Type B pancreatic cell (in vitro differentiated cells): ENCODE measurements around the gene SLC46A1. TPM values are rescaled to one million over a fixed set of nuclear protein-coding genes. Genes with fewer than 3 reads are reported as not detected.

Experiments used
- DNase-seq: peaks from one replicate; pipeline ENCODE4 v3.0.0; 2021; ENCODE audit warnings: mixed read lengths; ENCODE audit not compliant: unreplicated experiment; ENCODE audit errors: extremely low spot score
- H3K27ac Mint-ChIP-seq: 2 replicates; pipeline ENCODE4 v1.8.0; 2021; ENCODE audit warnings: mild to moderate bottlenecking, mixed read lengths
- H3K27me3 Mint-ChIP-seq: 2 replicates; pipeline ENCODE4 v1.8.0; 2021; ENCODE audit warnings: mixed read lengths
- H3K36me3 Mint-ChIP-seq: 2 replicates; pipeline ENCODE4 v1.8.0; 2021; ENCODE audit warnings: mixed read lengths
- H3K4me1 Mint-ChIP-seq: one replicate; pipeline ENCODE4 v1.8.0; 2021; ENCODE audit warnings: mixed read lengths; ENCODE audit not compliant: unreplicated experiment
- H3K4me3 Mint-ChIP-seq: 2 replicates; pipeline ENCODE4 v1.8.0; 2021; ENCODE audit warnings: mild to moderate bottlenecking, mixed read lengths
- H3K9me3 Mint-ChIP-seq: 2 replicates; pipeline ENCODE4 v1.8.0; 2021; ENCODE audit warnings: mixed read lengths
- total RNA-seq: library from RNA; stranded (reverse); gene quantifications from 2 replicates; pipeline ENCODE4 v1.2.1, GENCODE V29; 2021; ENCODE audit warnings: low replicate concordance
- TF ChIP-seq, protein P1 (sequence below): fragments of 200-600 bp; sonication (generic); conservative IDR thresholded peaks from 2 replicates; pipeline ENCODE4 v1.5.0; 2021; ENCODE audit warnings: antibody characterized with exemption, mild to moderate bottlenecking

SLC46A1 gene
- total RNA-seq, 1 donor from 2014 or later: 21.9 TPM

DNA sequence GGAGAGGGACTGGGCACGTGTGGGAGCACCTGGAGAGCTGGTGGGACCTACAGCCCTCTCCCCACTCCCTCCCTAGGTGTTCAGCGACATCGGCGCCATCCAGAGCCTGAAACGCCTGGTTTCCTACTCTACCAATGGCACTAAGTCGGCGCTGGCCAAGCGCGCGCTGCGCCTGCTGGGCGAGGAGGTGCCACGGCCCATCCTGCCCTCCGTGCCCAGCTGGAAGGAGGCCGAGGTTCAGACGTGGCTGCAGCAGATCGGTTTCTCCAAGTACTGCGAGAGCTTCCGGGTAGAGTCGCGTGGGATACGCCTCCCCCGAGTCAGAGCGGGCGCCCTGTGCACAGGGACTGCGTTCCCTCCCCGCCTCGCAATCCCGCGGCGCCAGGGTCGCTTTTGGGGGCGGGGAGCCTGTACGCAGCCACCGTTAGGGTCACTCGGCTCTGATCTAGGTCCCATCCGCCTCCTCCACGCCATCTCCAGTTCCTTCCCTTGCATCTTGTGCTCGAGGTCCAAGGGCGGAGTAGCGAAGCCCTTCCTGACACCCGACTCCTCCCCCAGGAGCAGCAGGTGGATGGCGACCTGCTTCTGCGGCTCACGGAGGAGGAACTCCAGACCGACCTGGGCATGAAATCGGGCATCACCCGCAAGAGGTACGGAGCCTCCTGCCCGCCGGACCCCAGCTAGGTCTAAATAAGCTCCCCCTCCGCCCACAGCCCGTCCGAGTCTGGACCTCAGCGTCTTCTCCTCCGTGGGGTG lies 21.6 kb downstream of the SLC46A1 start:
- Mint-ChIP-seq H3K27ac (no peak overlapping the region), H3K27me3 (peaks cover 56% of the 10 kb centered on the region), H3K9me3 (no peaks in the 10 kb centered on the region), H3K4me1 (peaks cover 6% of the 10 kb centered on the region), H3K36me3 (peaks cover 25% of the 10 kb centered on the region), H3K4me3 (peak overlapping the region; percentile 85)
- TF ChIP-seq, protein P1, sequence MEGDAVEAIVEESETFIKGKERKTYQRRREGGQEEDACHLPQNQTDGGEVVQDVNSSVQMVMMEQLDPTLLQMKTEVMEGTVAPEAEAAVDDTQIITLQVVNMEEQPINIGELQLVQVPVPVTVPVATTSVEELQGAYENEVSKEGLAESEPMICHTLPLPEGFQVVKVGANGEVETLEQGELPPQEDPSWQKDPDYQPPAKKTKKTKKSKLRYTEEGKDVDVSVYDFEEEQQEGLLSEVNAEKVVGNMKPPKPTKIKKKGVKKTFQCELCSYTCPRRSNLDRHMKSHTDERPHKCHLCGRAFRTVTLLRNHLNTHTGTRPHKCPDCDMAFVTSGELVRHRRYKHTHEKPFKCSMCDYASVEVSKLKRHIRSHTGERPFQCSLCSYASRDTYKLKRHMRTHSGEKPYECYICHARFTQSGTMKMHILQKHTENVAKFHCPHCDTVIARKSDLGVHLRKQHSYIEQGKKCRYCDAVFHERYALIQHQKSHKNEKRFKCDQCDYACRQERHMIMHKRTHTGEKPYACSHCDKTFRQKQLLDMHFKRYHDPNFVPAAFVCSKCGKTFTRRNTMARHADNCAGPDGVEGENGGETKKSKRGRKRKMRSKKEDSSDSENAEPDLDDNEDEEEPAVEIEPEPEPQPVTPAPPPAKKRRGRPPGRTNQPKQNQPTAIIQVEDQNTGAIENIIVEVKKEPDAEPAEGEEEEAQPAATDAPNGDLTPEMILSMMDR: no peak
- DNase-seq: no peak

DNA sequence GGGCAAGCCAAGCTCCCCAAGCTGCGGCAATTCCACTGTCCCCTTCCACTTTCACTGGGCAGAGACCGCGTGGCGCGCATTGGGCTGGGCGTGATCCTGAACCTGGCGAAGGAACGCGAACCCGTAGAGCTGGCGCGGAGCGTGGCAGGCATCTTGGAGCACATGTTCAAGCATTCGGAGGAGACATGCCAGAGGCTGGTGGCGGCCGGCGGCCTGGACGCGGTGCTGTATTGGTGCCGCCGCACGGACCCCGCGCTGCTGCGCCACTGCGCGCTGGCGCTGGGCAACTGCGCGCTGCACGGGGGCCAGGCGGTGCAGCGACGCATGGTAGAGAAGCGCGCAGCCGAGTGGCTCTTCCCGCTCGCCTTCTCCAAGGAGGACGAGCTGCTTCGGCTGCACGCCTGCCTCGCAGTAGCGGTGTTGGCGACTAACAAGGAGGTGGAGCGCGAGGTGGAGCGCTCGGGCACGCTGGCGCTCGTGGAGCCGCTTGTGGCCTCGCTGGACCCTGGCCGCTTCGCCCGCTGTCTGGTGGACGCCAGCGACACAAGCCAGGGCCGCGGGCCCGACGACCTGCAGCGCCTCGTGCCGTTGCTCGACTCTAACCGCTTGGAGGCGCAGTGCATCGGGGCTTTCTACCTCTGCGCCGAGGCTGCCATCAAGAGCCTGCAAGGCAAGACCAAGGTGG lies 24.7 kb downstream of the SLC46A1 start:
- Mint-ChIP-seq H3K27ac (peak overlapping the region; percentile 50), H3K36me3 (peaks cover 20% of the 10 kb centered on the region), H3K27me3 (peaks cover 60% of the 10 kb centered on the region), H3K9me3 (no peaks in the 10 kb centered on the region), H3K4me3 (peak overlapping the region; percentile 59), H3K4me1 (peaks cover 6% of the 10 kb centered on the region)
- TF ChIP-seq, protein P1: peak; percentile 60
- DNase-seq: no peak

GRCh38 chr17:28379814-28380801 lies 25.9 kb downstream of the SLC46A1 start:
- Mint-ChIP-seq H3K27ac (peak overlapping the region; percentile 43), H3K27me3 (peaks cover 57% of the 10 kb centered on the region), H3K36me3 (peaks cover 20% of the 10 kb centered on the region), H3K9me3 (no peaks in the 10 kb centered on the region), H3K4me3 (peak overlapping the region; percentile 13), H3K4me1 (peaks cover 6% of the 10 kb centered on the region)
- DNase-seq: no peak
- TF ChIP-seq, protein P1: no peak

GRCh38 chr17:28372945-28373274 lies 33.1 kb downstream of the SLC46A1 start:
- peaks cover 14% of the 10 kb centered on the region for H3K27me3 Mint-ChIP-seq
- TF ChIP-seq, protein P1: no peak
- H3K36me3 Mint-ChIP-seq: peaks cover 4% of the 10 kb centered on the region

DNA sequence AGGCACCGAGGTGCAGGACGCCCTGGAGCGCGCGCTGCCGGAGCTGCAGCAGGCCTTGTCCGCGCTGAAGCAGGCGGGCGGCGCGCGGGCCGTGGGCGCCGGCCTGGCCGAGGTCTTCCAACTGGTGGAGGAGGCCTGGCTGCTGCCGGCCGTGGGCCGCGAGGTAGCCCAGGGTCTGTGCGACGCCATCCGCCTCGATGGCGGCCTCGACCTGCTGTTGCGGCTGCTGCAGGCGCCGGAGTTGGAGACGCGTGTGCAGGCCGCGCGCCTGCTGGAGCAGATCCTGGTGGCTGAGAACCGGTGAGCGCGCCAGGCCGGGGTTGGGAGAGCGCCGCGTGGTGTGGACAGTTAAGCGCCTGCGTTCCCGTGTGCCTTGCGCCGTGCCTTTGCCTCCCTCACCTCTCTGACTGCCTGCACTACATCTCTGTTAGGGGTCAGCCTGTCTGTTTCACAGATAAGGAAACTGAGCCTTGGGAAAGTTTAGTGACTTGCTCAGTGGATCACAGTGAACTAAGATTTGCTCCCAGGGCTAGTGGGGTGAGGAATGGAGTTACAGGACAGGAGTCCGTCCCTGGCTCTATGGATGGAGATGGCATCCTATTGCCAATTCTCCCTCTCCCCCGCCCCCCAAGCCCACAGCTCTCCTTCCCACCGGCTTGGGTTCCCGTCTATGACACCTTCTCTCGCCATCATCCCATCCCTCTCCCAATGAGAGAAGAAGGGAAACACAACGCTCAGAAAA lies 33.6 kb downstream of the SLC46A1 start:
- H3K27ac Mint-ChIP-seq: no peak overlapping the region
- DNase-seq: no peak
- peaks cover 28% of the 10 kb centered on the region for H3K4me1 Mint-ChIP-seq
- H3K9me3 Mint-ChIP-seq: no peaks in the 10 kb centered on the region
- peaks cover 4% of the 10 kb centered on the region for H3K36me3 Mint-ChIP-seq
- TF ChIP-seq, protein P1: no peak
- peaks cover 14% of the 10 kb centered on the region for H3K27me3 Mint-ChIP-seq
- H3K4me3 Mint-ChIP-seq: peak overlapping the region; percentile 83

More at GRCh38 chr17:28372945-28373274, 33.1 kb downstream of the SLC46A1 start:
- peak overlapping the region; percentile 83 for H3K4me3 Mint-ChIP-seq
- H3K27ac Mint-ChIP-seq: no peak overlapping the region
- H3K9me3 Mint-ChIP-seq: no peaks in the 10 kb centered on the region
- peaks cover 28% of the 10 kb centered on the region for H3K4me1 Mint-ChIP-seq
- no peak for DNase-seq
